ENCODE data around the gene RELN. TPM values are rescaled to one million over a fixed set of nuclear protein-coding genes. Genes with fewer than 3 reads are reported as not detected.
"Not testable (repeated sequence)": the region's sequence is repeated elsewhere in the genome, so short reads cannot be mapped to it uniquely, and the experiment has no call there.

RELN gene
- total and polyA plus RNA-seq, 11 donors, result 0.16 to 3.5 (median 1.3) TPM

DNA sequence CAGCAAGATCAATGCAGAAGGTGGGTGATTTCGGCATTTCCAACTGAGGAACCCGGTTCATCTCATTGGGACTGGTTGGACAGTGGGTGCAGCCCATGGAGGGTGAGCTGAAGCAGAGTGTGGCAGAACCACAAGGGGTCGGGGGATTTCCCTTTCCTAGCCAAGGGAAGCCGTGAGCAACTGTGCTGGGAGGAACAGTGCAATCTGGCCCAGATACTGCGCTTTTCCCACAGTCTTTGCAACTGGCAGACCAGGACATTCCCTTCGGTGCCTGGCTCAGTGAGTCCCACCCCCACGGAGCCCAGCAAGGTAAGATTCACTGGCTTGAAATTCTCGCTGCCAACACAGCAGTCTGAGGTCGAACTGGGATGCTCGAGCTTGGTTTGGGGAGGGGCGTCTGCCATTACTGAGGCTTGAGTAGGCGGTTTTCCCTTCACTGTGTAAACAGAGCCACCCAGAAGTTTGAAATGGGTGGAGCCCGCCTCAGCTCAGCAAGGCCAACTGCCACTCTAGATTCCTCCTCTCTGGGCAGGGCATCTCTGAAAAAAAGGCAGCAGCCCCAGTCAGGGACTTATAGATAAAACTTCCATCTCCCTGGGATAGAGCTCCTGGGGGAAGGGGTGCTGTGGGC, 484.8 kb downstream of the RELN start:
- ATAC-seq, result no peak
- Histone ChIP-seq H3K9me3 (no peaks in the 10 kb centered on the region), H3K27me3 (peaks cover 0 to 9% (median 0%) of the 10 kb centered on the region in 9 donors), H3K4me1 (no peaks in the 10 kb centered on the region), H3K27ac (no peak overlapping the region), H3K4me3 (no peak overlapping the region), H3K36me3 (no peaks in the 10 kb centered on the region)
- WGBS, 4 donors, result 68 to 77% (median 72%) methylated on average over 12 to 13 of the region's 13 CpGs
- no peak for DNase-seq
- intact Hi-C loops (cut with DNase I), result no loop called here
- TF ChIP-seq, protein P1, sequence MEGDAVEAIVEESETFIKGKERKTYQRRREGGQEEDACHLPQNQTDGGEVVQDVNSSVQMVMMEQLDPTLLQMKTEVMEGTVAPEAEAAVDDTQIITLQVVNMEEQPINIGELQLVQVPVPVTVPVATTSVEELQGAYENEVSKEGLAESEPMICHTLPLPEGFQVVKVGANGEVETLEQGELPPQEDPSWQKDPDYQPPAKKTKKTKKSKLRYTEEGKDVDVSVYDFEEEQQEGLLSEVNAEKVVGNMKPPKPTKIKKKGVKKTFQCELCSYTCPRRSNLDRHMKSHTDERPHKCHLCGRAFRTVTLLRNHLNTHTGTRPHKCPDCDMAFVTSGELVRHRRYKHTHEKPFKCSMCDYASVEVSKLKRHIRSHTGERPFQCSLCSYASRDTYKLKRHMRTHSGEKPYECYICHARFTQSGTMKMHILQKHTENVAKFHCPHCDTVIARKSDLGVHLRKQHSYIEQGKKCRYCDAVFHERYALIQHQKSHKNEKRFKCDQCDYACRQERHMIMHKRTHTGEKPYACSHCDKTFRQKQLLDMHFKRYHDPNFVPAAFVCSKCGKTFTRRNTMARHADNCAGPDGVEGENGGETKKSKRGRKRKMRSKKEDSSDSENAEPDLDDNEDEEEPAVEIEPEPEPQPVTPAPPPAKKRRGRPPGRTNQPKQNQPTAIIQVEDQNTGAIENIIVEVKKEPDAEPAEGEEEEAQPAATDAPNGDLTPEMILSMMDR (IDR thresholded peaks at IDR 0.05), result no peak
- TF ChIP-seq POLR2A (IDR thresholded peaks at IDR 0.05), result no peak

DNA sequence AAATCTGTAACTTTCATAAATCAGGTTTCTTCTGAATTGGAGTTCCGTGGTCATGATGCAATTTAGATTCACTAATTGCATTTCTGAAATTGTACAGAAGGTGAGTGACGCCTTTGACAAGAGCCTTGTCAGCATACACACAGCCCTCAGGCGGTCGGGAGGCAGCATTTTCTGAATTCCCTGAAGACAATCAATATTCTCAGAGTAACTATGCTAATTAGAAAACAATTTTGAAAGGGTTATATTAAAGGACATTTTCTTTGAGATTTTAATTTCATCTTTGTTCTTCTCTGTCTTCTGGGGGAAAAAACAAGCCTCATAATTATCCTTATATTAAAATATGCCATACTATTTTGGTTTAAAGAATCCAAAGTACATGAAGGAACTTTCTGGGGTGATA, 488.3 kb downstream of the RELN start:
- DNase-seq (no peak), ATAC-seq (no peak)
- Histone ChIP-seq H3K4me1 (no peaks in the 10 kb centered on the region), H3K9me3 (no peaks in the 10 kb centered on the region), H3K27me3 (peaks cover 0 to 9% (median 0%) of the 10 kb centered on the region in 9 donors), H3K4me3 (no peak overlapping the region), H3K27ac (no peak overlapping the region), H3K36me3 (no peaks in the 10 kb centered on the region)
- intact Hi-C loops (cut with DNase I), result no loop called here
- TF ChIP-seq, protein P1 (IDR thresholded peaks at IDR 0.05), result no peak
- TF ChIP-seq POLR2A (IDR thresholded peaks at IDR 0.05), result no peak
- WGBS, 4 donors, result 67 to 70% (median 69%) methylated on average over 4 of the region's 4 CpGs

DNA sequence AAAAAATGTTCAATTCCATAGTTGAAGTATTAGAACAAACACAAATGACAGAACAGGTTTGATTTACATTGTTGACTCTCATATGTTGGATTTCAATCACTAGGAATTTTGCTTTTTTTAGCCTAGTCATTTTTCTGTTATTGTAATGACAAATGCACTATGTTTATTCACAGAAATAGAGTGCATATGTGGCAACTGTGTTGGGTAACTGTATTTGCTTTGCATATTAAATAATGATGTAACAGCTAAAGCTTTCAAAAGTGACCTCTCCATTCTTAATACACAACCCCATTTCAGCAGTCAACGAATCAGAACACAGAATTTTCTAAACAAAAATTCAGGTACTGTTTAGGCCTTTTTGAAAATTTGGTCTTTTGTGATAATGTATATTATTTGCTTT, 489.5 kb downstream of the RELN start:
- intact Hi-C loops (cut with DNase I), result no loop called here
- TF ChIP-seq, protein P1 (IDR thresholded peaks at IDR 0.05), result no peak
- TF ChIP-seq POLR2A (IDR thresholded peaks at IDR 0.05), result no peak
- Histone ChIP-seq H3K9me3 (no peaks in the 10 kb centered on the region), H3K27me3 (peaks cover 0 to 5% (median 0%) of the 10 kb centered on the region in 9 donors), H3K27ac (no peak overlapping the region), H3K4me3 (no peak overlapping the region), H3K4me1 (no peaks in the 10 kb centered on the region), H3K36me3 (no peaks in the 10 kb centered on the region)
- 68 to 80% (median 75%) methylated on average over 1 of the region's 1 CpG for WGBS, 4 donors
- DNase-seq, result no peak
- ATAC-seq, result no peak

GRCh38 chr7:103487419-103487818, 502.0 kb downstream of the RELN start:
- no peak for TF ChIP-seq POLR2A (IDR thresholded peaks at IDR 0.05)
- TF ChIP-seq, protein P1 (IDR thresholded peaks at IDR 0.05), result no peak
- Histone ChIP-seq H3K4me3 (no peak overlapping the region), H3K27ac (no peak overlapping the region), H3K4me1 (no peaks in the 10 kb centered on the region), H3K27me3 (no peaks in the 10 kb centered on the region), H3K36me3 (no peaks in the 10 kb centered on the region), H3K9me3 (no peaks in the 10 kb centered on the region)
- DNase-seq (no peak), ATAC-seq (no peak)
- 86 to 92% (median 90%) methylated on average over 4 of the region's 4 CpGs for WGBS, 4 donors
- intact Hi-C loops (cut with DNase I), result no loop called here

GRCh38 chr7:103486873-103487272, 502.6 kb downstream of the RELN start:
- H3K9me3 ChIP-seq; H3K27ac ChIP-seq; H3K4me1 ChIP-seq; H3K36me3 ChIP-seq; H3K27me3 ChIP-seq; DNase-seq; H3K4me3 ChIP-seq; intact Hi-C loops (cut with DNase I); ATAC-seq: not testable (repeated sequence)
- WGBS, 4 donors, result 62 to 95% (median 86%) methylated on average over 3 of the region's 3 CpGs

Measured in heart left ventricle (tissue), 16 donors.